Parathyroid adenoma (tissue), 2 donors: Measurements from ENCODE around the gene EIF4E3.
A peak's percentile ranks its signal among the peaks of the same experiment; 100 is the strongest.

Source experiments
- H2AFZ ChIP-seq: fragments of 300-600 bp; sonication (generic); one replicate; pipeline ENCODE4 v1.7.0; 2017; ENCODE audit warnings: antibody characterized with exemption, mild to moderate bottlenecking
- H3K27ac ChIP-seq: fragments of 300-600 bp; sonication (generic); one replicate; pipeline ENCODE4 v1.7.0; 2017
- H3K27me3 ChIP-seq: fragments of 300-600 bp; sonication (generic); one replicate; pipeline ENCODE4 v1.7.0; 2017; ENCODE audit warnings: low read length; ENCODE audit not compliant: control insufficient read depth, insufficient read depth
- H3K36me3 ChIP-seq: fragments of 300-600 bp; sonication (generic); one replicate; pipeline ENCODE4 v1.7.0; 2017; ENCODE audit warnings: low read length; ENCODE audit not compliant: control insufficient read depth, insufficient read depth
- H3K4me1 ChIP-seq: fragments of 300-600 bp; sonication (generic); one replicate; pipeline ENCODE4 v1.7.0; 2017; ENCODE audit warnings: control low read depth
- H3K4me2 ChIP-seq: fragments of 300-600 bp; sonication (generic); one replicate; pipeline ENCODE4 v1.7.0; 2017; ENCODE audit warnings: low read length
- H3K4me3 ChIP-seq: fragments of 300-600 bp; sonication (generic); one replicate; pipeline ENCODE4 v1.7.0; 2017; ENCODE audit warnings: low read depth, low read length
- H3K79me2 ChIP-seq: fragments of 300-600 bp; sonication (generic); one replicate; pipeline ENCODE4 v1.7.0; 2017; ENCODE audit warnings: control low read depth
- H3K9ac ChIP-seq: fragments of 300-600 bp; sonication (generic); one replicate; pipeline ENCODE4 v1.7.0; 2017; ENCODE audit warnings: mild to moderate bottlenecking
- H3K9me3 ChIP-seq: fragments of 300-600 bp; sonication (generic); one replicate; pipeline ENCODE4 v1.7.0; 2017; ENCODE audit warnings: low read length; ENCODE audit not compliant: control insufficient read depth
- TF ChIP-seq, protein P1 (sequence below): fragments of 300-600 bp; sonication (generic); IDR thresholded peaks from one replicate; pipeline ENCODE4 v1.7.0; 2017; ENCODE audit warnings: antibody characterized with exemption, mild to moderate bottlenecking
- donor health status: primary hyperparathyroidism.

The EIF4E3 gene

DNA sequence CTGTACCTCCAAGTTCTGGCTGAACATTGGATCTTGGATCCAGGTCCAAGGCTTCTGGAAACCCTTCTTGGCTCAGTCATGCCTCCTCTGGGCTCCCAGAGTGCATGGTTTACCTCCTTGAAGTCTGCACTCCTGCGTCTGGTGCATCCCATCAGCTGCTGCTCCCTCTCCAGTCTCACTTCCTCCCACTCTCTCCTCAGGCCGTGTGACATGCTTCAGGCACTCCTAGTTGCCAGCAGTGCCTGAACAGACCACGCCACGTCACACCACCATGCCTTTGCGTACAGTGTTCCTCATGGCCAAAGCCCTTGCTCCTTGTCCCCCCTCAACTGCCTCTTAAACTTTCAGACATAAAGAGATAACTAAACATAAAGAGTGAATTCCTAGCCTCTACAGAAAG lies 34.2 kb upstream of the EIF4E3 start:
- H3K27me3 ChIP-seq = no peaks in the 10 kb centered on the region
- no peaks in the 10 kb centered on the region for H3K36me3 ChIP-seq
- no peak overlapping the region for H3K9ac ChIP-seq
- H3K4me3 ChIP-seq = no peak overlapping the region
- TF ChIP-seq, protein P1, sequence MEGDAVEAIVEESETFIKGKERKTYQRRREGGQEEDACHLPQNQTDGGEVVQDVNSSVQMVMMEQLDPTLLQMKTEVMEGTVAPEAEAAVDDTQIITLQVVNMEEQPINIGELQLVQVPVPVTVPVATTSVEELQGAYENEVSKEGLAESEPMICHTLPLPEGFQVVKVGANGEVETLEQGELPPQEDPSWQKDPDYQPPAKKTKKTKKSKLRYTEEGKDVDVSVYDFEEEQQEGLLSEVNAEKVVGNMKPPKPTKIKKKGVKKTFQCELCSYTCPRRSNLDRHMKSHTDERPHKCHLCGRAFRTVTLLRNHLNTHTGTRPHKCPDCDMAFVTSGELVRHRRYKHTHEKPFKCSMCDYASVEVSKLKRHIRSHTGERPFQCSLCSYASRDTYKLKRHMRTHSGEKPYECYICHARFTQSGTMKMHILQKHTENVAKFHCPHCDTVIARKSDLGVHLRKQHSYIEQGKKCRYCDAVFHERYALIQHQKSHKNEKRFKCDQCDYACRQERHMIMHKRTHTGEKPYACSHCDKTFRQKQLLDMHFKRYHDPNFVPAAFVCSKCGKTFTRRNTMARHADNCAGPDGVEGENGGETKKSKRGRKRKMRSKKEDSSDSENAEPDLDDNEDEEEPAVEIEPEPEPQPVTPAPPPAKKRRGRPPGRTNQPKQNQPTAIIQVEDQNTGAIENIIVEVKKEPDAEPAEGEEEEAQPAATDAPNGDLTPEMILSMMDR = no peak
- H3K4me2 ChIP-seq = no peak overlapping the region
- no peaks in the 10 kb centered on the region for H3K9me3 ChIP-seq
- no peak overlapping the region for H2AFZ ChIP-seq
- H3K27ac ChIP-seq = no peak overlapping the region
- H3K79me2 ChIP-seq = peaks cover 2% of the 10 kb centered on the region
- no peaks in the 10 kb centered on the region for H3K4me1 ChIP-seq

DNA sequence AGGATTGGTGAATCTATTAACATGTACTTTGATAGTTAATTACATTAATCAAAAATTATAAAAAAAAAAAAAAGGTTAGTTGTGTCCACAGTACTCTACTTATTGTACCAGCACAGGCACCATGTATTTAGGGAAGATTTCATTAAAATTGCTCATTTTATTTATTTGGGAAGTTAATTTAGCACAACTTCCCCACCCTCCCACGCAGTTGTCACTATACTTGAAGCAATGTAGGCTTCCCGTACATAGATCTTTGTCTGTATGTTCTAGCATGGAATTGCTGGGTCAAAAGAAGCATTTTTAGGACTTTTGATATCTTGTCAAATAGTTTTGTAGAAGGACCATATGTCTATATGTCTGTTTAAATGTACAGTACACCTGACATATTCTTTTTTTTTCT lies 32.9 kb upstream of the EIF4E3 start:
- TF ChIP-seq, protein P1 = no peak
- Histone ChIP-seq H3K4me1 (no peaks in the 10 kb centered on the region), H3K4me2 (no peak overlapping the region), H3K9ac (no peak overlapping the region), H3K36me3 (no peaks in the 10 kb centered on the region), H3K4me3 (no peak overlapping the region), H3K27me3 (no peaks in the 10 kb centered on the region), H2AFZ (no peak overlapping the region), H3K79me2 (peaks cover 2% of the 10 kb centered on the region), H3K27ac (no peak overlapping the region), H3K9me3 (no peaks in the 10 kb centered on the region)

DNA sequence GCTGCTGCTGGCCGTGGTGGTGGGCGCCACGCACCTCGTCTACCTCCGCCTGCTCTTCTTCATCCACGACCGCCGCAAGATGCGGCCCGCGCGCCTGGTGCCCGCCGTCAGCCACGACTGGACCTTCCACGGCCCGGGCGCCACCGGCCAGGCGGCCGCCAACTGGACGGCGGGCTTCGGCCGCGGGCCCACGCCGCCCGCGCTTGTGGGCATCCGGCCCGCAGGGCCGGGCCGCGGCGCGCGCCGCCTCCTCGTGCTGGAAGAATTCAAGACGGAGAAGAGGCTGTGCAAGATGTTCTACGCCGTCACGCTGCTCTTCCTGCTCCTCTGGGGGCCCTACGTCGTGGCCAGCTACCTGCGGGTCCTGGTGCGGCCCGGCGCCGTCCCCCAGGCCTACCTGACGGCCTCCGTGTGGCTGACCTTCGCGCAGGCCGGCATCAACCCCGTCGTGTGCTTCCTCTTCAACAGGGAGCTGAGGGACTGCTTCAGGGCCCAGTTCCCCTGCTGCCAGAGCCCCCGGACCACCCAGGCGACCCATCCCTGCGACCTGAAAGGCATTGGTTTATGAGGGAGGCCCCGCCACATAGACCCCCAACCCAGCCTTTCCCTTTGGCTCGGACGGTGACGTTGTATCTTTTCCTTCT lies 29.5 kb upstream of the EIF4E3 start:
- TF ChIP-seq, protein P1 = no peak
- no peaks in the 10 kb centered on the region for H3K4me1 ChIP-seq
- H3K27me3 ChIP-seq = no peaks in the 10 kb centered on the region
- H3K27ac ChIP-seq = no peak overlapping the region
- no peaks in the 10 kb centered on the region for H3K36me3 ChIP-seq
- H2AFZ ChIP-seq = peak overlapping the region; percentile 77
- no peaks in the 10 kb centered on the region for H3K9me3 ChIP-seq
- peak overlapping the region; percentile 60 for H3K4me2 ChIP-seq
- H3K4me3 ChIP-seq = peak overlapping the region; percentile 33
- H3K79me2 ChIP-seq = peaks cover 2% of the 10 kb centered on the region
- no peak overlapping the region for H3K9ac ChIP-seq

DNA sequence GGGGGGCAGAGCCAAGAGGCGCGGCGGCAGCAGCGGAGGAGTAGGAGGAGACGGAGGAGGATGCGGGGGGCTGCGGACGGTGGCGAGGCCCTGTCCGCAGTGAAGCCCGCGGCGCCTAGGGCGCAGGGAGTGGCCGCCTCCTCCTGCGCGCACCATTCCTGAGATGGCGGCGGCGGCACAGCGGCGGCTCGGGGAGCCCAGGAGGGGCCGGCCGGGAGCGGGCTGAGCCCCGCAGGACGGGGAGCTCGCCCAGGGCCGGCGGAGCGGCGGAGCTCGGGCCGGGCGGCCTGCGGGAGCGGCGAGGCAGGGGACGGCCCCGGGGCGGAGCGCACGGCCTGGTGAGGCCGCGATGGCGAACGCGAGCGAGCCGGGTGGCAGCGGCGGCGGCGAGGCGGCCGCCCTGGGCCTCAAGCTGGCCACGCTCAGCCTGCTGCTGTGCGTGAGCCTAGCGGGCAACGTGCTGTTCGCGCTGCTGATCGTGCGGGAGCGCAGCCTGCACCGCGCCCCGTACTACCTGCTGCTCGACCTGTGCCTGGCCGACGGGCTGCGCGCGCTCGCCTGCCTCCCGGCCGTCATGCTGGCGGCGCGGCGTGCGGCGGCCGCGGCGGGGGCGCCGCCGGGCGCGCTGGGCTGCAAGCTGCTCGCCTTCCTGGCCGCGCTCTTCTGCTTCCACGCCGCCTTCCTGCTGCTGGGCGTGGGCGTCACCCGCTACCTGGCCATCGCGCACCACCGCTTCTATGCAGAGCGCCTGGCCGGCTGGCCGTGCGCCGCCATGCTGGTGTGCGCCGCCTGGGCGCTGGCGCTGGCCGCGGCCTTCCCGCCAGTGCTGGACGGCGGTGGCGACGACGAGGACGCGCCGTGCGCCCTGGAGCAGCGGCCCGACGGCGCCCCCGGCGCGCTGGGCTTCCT lies 28.8 kb upstream of the EIF4E3 start, which contains the start of gene GPR27:
Gene GPR27 (plus strand): TSS at position 155 of the 909 bp plus-strand sequence. CDS start 195 bp downstream, at position 350.
- Histone ChIP-seq H3K27ac (peak within 1 kb of the TSS; percentile 43), H3K9me3 (no peaks in the 10 kb centered on the region), H3K27me3 (no peaks in the 10 kb centered on the region), H2AFZ (peak within 1 kb of the TSS; percentile 68), H3K4me1 (no peaks in the 10 kb centered on the region), H3K36me3 (no peaks in the 10 kb centered on the region), H3K79me2 (peaks cover 2% of the 10 kb centered on the region), H3K9ac (no peak within 1 kb of the TSS), H3K4me3 (peak within 1 kb of the TSS; percentile 61), H3K4me2 (peak within 1 kb of the TSS; percentile 87)
- TF ChIP-seq, protein P1 = no peak
